ENCODE data around the gene DNAJB6.

DNA sequence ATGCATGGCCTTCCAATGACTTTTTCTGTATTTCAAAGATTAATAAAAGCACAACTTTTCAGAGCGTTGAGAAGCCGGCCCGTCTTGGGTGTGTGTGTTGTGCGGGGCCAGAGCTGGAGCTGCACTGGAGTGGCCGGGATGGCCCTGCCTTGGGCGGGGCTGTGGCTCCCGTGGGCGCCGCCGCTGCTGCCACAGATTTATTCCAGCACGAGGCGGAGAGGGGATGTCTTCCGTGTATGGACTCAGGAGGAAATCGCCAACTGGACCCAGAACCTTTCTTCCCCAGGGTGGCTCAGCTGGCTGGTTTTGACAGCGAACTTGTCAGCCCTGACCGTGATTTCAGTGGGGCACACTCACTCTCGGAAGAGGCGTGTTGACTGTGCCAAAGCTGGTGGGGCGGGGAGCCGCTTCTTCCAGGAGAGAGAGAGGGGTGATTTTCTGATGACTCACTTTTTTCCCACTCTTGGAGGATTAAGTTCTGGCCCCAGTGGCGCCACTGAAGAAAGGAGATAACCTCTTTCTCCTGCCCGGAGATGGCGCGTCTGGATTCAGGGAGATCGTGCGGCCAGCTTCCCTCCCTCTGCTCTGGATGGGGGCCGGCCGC lies 72.4 kb downstream of the DNAJB6 start:
- no peak for TF ChIP-seq POLR2AphosphoS5 (IDR thresholded peaks at IDR 0.05)
- TF ChIP-seq, protein P1, sequence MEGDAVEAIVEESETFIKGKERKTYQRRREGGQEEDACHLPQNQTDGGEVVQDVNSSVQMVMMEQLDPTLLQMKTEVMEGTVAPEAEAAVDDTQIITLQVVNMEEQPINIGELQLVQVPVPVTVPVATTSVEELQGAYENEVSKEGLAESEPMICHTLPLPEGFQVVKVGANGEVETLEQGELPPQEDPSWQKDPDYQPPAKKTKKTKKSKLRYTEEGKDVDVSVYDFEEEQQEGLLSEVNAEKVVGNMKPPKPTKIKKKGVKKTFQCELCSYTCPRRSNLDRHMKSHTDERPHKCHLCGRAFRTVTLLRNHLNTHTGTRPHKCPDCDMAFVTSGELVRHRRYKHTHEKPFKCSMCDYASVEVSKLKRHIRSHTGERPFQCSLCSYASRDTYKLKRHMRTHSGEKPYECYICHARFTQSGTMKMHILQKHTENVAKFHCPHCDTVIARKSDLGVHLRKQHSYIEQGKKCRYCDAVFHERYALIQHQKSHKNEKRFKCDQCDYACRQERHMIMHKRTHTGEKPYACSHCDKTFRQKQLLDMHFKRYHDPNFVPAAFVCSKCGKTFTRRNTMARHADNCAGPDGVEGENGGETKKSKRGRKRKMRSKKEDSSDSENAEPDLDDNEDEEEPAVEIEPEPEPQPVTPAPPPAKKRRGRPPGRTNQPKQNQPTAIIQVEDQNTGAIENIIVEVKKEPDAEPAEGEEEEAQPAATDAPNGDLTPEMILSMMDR (IDR thresholded peaks at IDR 0.05): no peak
